ENCODE measurements around the gene ERICH6. TPM values are rescaled to one million over a fixed set of nuclear protein-coding genes. Genes with fewer than 3 reads are reported as not detected.
A peak's percentile ranks its signal among the peaks of the same experiment; 100 is the strongest.

ERICH6 gene
- total RNA-seq (1 to 10 TPM in 1 of 2 donors, under 1 TPM in 1; 0.92 to 1.6 TPM), total RNA-seq (0 to 0.75 reads per million in 2 donors)

DNA sequence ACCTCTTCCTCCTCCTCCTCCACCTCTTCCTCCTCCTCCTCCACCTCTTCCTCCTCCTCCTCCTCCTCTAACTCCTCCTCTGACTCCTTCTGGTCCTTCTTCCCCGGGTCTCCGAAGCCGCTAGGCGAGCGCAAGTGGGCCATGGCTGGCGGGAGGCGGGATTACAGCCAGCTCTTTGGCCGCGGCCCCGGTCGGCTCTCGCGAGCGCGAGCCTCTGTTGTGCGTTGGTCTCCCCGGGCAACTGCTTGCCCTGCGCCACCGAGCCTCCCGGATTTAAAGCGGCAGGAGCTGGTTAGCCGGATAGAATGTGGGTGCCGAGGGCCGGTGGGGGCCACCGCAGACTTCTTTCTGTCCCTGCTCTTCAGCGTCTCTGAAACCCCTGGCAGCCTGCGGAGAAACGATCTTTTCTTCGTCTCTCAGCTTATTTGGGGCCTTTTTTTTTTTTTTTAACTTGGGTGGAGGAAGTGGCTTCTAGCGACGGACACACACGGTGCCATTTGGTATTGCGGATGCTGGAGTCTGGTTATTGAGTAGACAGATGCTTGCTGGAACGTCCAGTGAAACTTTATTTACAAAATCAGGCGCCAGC lies at the start of gene ERICH6:
Gene ERICH6 (minus strand): TSS at position 165 of the 589 bp plus-strand sequence. CDS start 22 bp downstream, at position 143.
- Mint-ChIP-seq H3K36me3 (ENCODE audit: low read depth) (peaks cover 2% of the 10 kb centered on the region), H3K4me3 (peak within 1 kb of the TSS; percentile 97), H3K27ac (peak within 1 kb of the TSS; percentile 97), H3K27me3 (no peaks in the 10 kb centered on the region), H3K4me1 (peaks cover 16% of the 10 kb centered on the region)
- peak; percentile 56 to 69 (median 58) for DNase-seq
- ATAC-seq: peak; percentile 91
- H3K9me3 ChIP-seq (ENCODE audit: control insufficient read depth, low read length, poor library complexity, severe bottlenecking): no peaks in the 10 kb centered on the region

DNA sequence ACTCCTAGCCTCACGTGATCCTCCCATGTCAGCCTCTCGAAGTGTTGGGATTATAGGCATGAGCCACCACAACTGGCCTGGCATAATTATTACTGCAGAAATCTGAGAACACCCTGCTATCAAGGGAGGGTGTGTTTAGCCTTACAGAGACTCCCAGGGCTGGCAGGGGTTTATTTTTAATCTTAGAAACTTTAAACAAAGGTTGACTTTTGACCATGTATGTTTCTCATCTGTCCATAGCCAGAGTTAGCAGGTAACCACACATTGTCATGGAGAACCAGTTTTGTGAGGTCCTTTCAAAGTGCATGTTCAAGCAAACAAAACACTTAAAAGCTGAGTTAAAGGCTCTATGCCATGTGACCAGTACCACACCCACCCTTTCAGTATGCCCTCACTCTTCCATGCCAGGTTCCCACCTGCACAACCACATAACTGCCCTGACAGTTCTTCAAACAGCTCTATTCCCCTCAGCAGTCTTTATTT lies 48.1 kb upstream of the ERICH6 start:
- peaks cover 46% of the 10 kb centered on the region for H3K4me1 Mint-ChIP-seq
- H3K27me3 Mint-ChIP-seq: no peaks in the 10 kb centered on the region
- DNase-seq: no peak
- peak overlapping the region; percentile 65 for H3K27ac Mint-ChIP-seq
- no peak overlapping the region for H3K4me3 Mint-ChIP-seq
- no peaks in the 10 kb centered on the region for H3K9me3 ChIP-seq (ENCODE audit: control insufficient read depth, low read length, poor library complexity, severe bottlenecking)
- H3K36me3 Mint-ChIP-seq (ENCODE audit: low read depth): peaks cover 3% of the 10 kb centered on the region
- ATAC-seq: no peak

DNA sequence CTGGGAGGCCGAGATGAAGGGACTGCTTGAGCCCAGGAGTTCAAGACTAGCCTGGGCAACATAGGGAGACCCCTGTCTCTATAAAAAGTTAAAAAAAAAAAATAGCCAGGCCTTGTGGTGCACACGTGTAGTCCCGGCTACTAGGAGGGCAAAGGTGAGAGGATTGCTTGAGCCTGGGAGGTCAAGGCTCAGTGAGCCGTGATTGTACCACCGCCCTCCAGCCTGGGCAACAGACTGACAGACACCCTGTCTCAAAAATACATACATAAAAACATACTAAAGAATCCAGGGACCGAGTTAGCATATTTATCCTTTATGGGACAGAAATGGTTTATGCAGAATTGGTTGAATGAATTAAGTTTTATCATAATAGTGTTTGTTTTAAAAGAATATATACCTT lies 45.5 kb upstream of the ERICH6 start:
- ATAC-seq (no peak), DNase-seq (no peak)
- peaks cover 3% of the 10 kb centered on the region for H3K36me3 Mint-ChIP-seq (ENCODE audit: low read depth)
- H3K4me1 Mint-ChIP-seq: peaks cover 58% of the 10 kb centered on the region
- no peaks in the 10 kb centered on the region for H3K9me3 ChIP-seq (ENCODE audit: control insufficient read depth, low read length, poor library complexity, severe bottlenecking)
- H3K27ac Mint-ChIP-seq: peak overlapping the region; percentile 65
- H3K4me3 Mint-ChIP-seq: no peak overlapping the region
- H3K27me3 Mint-ChIP-seq: no peaks in the 10 kb centered on the region

DNA sequence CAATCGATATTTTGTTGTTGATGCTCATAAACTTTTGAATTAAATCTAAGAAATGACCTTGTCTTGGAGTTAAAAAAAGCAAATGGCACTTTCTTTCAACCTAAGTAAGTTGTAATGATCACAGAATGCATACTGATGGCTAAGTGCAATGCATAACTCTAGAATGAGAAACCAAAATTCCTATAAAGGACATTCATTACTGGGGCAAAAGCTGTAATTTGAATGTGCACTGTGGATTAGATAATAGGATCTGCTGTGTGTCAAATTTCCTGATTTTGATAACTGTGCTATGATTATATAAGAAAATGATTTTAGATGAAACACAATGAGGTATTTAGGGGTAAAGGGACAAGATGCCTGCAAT lies 44.9 kb upstream of the ERICH6 start:
- H3K27me3 Mint-ChIP-seq: no peaks in the 10 kb centered on the region
- H3K36me3 Mint-ChIP-seq (ENCODE audit: low read depth): peaks cover 3% of the 10 kb centered on the region
- H3K9me3 ChIP-seq (ENCODE audit: control insufficient read depth, low read length, poor library complexity, severe bottlenecking): no peaks in the 10 kb centered on the region
- ATAC-seq: no peak
- peaks cover 56% of the 10 kb centered on the region for H3K4me1 Mint-ChIP-seq
- H3K27ac Mint-ChIP-seq: peak overlapping the region; percentile 65
- peak overlapping the region; percentile 7 for H3K4me3 Mint-ChIP-seq
- no peak for DNase-seq

DNA sequence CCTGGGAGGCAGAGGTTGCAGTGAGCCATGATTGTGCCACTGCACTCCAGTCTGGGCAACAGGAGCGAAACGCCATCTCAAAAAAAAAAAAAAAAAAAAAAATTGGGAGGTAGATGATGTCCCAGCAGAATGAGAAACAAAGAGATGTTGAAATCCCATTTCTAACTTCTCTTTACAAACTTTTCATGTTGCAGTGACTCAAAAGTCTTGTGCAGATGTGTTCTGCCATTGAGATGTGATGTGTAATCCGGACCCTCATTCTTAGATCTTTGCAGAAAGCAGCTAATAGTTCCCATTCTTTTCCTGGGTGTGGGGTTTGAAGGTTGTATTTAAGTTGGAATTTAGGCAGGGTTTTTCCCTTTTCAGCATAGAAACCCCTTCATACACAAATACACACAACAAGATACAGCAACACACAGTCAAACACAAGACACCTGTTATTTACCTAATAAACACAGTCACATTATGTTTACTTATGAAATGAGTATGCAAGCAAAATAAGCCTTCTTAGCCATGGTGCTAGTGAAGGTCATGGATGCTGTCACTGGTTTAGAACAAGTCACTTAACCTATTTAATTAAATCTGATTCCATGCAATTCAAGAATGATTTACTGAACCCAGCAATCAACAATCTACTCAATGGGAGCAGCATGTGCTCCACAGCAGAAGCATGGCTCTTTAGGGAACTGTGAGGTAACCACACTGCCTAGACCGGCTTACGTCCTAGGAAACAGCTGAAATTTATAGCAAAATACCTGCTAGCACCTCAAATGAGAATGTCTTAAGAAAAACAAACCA lies 44.4 kb upstream of the ERICH6 start:
- Mint-ChIP-seq H3K4me3 (no peak overlapping the region), H3K4me1 (peaks cover 59% of the 10 kb centered on the region), H3K27me3 (no peaks in the 10 kb centered on the region), H3K27ac (no peak overlapping the region), H3K36me3 (ENCODE audit: low read depth) (peaks cover 2% of the 10 kb centered on the region)
- ATAC-seq (no peak), DNase-seq (no peak)
- no peaks in the 10 kb centered on the region for H3K9me3 ChIP-seq (ENCODE audit: control insufficient read depth, low read length, poor library complexity, severe bottlenecking)

DNA sequence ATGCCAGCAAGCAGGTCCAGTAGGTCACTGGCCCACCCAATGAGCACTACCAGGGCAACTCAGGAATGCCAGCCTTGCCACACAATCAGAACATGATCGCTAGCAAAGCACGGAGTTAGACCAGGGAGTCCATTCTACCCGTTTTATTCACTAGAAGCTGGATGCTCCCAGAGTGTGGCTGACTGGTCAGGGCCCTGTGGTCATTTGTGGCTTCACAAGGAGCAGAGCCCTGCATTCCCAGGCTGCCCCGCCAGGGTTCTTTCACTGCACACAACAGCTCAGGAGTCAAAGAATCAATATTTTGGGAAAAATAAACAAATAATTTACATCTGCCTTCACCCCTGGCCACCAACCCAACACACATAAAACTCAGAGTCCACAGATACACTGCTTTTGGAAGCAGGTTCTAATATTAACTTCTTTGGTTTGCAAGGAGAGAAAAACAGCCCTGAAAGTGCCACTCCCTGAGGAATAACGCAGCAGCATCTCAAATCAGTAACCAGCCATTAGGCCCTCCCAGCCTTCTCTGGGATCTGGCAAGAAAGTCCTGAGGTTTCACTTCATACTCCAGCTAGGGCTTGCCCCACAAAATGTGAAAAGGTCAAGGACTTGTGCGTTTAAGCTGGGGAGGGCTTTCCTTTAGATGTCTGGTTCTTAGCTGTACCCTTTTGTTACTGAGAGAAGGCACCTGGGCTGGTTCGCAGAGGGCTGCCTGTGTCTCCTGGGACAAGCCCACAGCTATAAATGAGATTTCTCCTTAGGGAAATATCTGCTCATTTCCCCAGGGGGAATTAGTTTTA lies 43.3 kb upstream of the ERICH6 start:
- Mint-ChIP-seq H3K27me3 (no peaks in the 10 kb centered on the region), H3K36me3 (ENCODE audit: low read depth) (no peaks in the 10 kb centered on the region), H3K27ac (peak overlapping the region; percentile 57), H3K4me3 (no peak overlapping the region), H3K4me1 (peaks cover 55% of the 10 kb centered on the region)
- no peak for DNase-seq
- no peaks in the 10 kb centered on the region for H3K9me3 ChIP-seq (ENCODE audit: control insufficient read depth, low read length, poor library complexity, severe bottlenecking)
- no peak for ATAC-seq

DNA sequence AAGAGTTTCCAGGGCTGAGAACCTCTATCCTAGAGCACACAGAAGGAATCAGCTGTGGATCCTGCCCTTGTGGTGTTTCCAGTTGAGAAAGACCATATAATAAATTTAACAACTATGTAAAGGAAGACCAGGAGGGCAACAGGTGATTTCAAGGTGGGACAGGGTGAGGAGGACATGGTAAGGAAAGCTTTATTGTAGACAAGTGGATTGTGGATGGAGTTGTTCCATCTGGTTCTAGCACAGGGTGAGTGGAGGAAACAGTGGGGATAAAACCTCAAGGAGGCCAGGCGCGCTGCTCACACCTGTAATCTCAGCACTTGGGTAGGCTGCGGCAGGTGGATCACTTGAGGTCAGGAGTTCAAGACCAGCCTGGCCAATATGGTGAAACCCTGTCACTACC lies 42.1 kb upstream of the ERICH6 start:
- Mint-ChIP-seq H3K4me3 (no peak overlapping the region), H3K4me1 (peaks cover 50% of the 10 kb centered on the region), H3K27ac (no peak overlapping the region), H3K27me3 (no peaks in the 10 kb centered on the region), H3K36me3 (ENCODE audit: low read depth) (peaks cover 2% of the 10 kb centered on the region)
- H3K9me3 ChIP-seq (ENCODE audit: control insufficient read depth, low read length, poor library complexity, severe bottlenecking): no peaks in the 10 kb centered on the region
- DNase-seq (no peak), ATAC-seq (no peak)

DNA sequence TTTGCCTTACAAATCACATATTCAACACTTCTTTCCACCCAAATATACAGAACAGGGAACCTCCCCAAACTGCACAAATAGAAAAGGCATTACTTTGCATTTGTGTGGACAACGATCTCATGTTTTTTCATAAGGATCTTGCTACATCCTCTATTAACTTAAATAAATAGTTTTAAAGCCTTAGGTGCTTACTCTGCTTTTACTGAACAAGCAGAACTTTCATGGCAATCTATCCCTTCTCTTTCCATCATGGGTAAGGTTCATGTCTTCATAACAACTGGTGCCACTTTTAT lies 41.1 kb upstream of the ERICH6 start:
- ATAC-seq (no peak), DNase-seq (no peak)
- Mint-ChIP-seq H3K4me1 (peaks cover 53% of the 10 kb centered on the region), H3K27me3 (no peaks in the 10 kb centered on the region), H3K36me3 (ENCODE audit: low read depth) (peaks cover 2% of the 10 kb centered on the region), H3K27ac (peak overlapping the region; percentile 56), H3K4me3 (no peak overlapping the region)
- no peaks in the 10 kb centered on the region for H3K9me3 ChIP-seq (ENCODE audit: control insufficient read depth, low read length, poor library complexity, severe bottlenecking)

DNA sequence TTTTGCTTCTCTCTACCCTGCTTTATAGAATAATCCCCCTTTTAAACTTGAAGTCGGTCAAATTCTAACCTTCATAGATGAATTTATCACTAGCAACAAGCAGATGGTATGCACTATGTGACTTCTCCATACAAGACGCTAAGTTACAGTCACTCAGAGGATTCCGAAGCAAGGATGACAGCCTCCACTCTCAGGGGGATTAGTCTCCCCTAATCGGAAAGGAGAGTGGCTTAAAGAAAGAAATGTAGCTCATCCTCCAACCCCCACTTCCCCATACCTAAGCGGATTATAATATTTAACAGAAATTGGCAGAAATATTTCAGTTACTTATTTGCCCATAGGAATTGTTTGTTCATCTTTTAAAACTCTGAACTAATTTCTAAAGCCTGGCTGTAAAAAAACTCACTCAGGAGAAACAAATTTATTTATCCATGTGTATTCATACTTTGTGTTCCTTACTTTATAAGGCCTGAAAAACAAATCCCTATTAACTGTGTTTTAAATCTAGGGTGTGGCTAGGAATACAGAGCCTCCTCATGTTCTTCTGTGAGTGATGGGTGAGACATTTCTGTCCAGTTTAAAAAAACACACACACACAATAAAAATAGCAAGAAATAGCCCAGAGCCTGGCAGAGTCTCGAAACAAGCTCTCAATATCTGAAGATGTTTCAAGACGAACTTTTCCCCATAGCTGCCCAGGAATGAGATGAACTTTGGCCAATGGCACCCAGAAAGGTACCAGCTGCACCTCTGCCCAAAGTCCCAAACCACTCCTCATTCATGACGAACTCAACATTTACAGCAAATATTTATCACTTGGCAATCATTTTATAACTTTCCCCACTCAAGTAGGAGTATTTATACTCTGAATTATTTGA lies 40.6 kb upstream of the ERICH6 start:
- Mint-ChIP-seq H3K27me3 (no peaks in the 10 kb centered on the region), H3K4me1 (peaks cover 57% of the 10 kb centered on the region), H3K4me3 (no peak overlapping the region), H3K27ac (peak overlapping the region; percentile 56), H3K36me3 (ENCODE audit: low read depth) (peaks cover 2% of the 10 kb centered on the region)
- H3K9me3 ChIP-seq (ENCODE audit: control insufficient read depth, low read length, poor library complexity, severe bottlenecking): no peaks in the 10 kb centered on the region
- ATAC-seq (no peak), DNase-seq (no peak)

DNA sequence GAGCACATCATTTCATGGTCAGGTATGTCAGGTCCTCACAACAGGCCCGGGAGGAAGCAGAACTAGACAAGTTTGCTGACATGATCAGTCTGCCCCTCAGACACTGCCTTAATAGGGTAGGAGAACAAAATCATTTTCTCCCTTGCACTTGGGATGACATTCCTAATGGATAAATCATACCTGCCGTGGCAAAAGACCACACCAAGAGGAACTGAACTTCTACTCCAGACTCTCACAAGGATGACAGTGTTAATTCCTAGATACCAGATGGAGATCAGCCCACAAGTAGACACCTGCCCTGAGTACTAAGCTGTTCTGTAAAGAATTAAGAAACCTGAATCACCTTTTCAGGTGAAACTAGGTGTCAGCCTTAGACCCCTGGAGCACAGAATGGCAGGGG lies 39.8 kb upstream of the ERICH6 start:
- H3K27ac Mint-ChIP-seq: no peak overlapping the region
- no peak for DNase-seq
- peak overlapping the region; percentile 33 for H3K4me3 Mint-ChIP-seq
- ATAC-seq: no peak
- peaks cover 52% of the 10 kb centered on the region for H3K4me1 Mint-ChIP-seq
- no peaks in the 10 kb centered on the region for H3K27me3 Mint-ChIP-seq
- no peaks in the 10 kb centered on the region for H3K9me3 ChIP-seq (ENCODE audit: control insufficient read depth, low read length, poor library complexity, severe bottlenecking)
- H3K36me3 Mint-ChIP-seq (ENCODE audit: low read depth): peaks cover 2% of the 10 kb centered on the region

DNA sequence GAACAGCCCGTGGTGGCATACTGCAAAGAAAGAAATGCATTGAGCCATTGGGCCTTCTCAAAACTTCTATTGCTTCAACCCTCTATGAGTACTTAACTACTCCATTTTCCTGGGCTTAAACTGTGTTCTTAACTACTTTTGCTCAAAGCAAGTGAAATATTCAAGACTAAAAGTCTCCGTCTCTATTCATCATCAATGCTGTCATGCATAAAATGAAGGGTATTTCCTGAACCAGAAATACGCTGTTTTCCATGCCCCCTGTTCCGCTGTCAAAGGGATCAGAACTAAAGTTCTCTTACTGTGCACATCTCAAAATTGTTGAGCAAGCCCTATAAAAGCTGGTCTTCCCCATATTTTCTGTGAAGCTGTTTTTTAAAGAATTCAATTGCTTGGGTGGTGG lies 39.0 kb upstream of the ERICH6 start:
- ATAC-seq: no peak
- Mint-ChIP-seq H3K4me3 (no peak overlapping the region), H3K27ac (no peak overlapping the region), H3K27me3 (no peaks in the 10 kb centered on the region), H3K36me3 (ENCODE audit: low read depth) (peaks cover 2% of the 10 kb centered on the region), H3K4me1 (peaks cover 53% of the 10 kb centered on the region)
- no peak for DNase-seq
- H3K9me3 ChIP-seq (ENCODE audit: control insufficient read depth, low read length, poor library complexity, severe bottlenecking): no peaks in the 10 kb centered on the region

DNA sequence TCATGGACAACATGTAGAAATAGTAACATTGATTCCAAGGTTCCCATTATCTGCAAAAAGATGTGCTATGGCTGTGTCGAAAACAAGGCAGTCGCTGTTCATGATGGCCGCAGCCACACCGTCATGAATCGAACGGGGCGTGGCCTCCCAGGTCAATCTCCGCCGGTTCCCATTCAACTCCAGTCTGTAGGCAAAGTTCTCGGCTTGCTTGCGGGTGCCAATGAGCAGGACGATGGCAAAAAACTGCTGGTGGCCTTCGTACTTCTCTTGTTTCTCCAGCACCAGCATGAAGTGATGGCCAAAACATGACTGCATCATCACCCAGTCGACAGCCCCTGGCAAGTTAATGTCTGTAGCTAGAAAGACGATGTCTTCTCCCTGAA lies 38.4 kb upstream of the ERICH6 start:
- Mint-ChIP-seq H3K36me3 (ENCODE audit: low read depth) (peaks cover 2% of the 10 kb centered on the region), H3K4me1 (peaks cover 51% of the 10 kb centered on the region), H3K27ac (no peak overlapping the region), H3K4me3 (no peak overlapping the region), H3K27me3 (no peaks in the 10 kb centered on the region)
- no peak for DNase-seq
- H3K9me3 ChIP-seq (ENCODE audit: control insufficient read depth, low read length, poor library complexity, severe bottlenecking): no peaks in the 10 kb centered on the region
- ATAC-seq: no peak
